Endothelial cell of umbilical vein (primary cell): ENCODE results near the gene MICALL2. TPM values are rescaled to one million over a fixed set of nuclear protein-coding genes. Genes with fewer than 3 reads are reported as not detected.

Source experiments
- BruUV-seq: library from RNA; stranded (reverse); fragments of 400-500 nt; replicated peaks from 2 replicates; lab custom pipeline; 2021; lab: Mats Ljungman, UMichigan
- CTCF ChIA-PET: fragments of 300-600, 350-600 bp; sonication (Branson Sonifier 250); formaldehyde crosslinking; loops from one replicate; lab custom pipeline; 2021; ENCODE audit warnings: antibody characterized with exemption, inconsistent platforms; lab: Charles Lee
- POLR2A ChIA-PET: fragments of 300-600, 350-600 bp; sonication (Branson Sonifier 250); formaldehyde crosslinking; loops from one replicate; lab custom pipeline; 2021; ENCODE audit warnings: antibody characterized with exemption, inconsistent platforms; lab: Charles Lee
- DNase-seq: peaks from one replicate; pipeline ENCODE4 v3.0.0-alpha.2; 2011; ENCODE audit warnings: low read depth, low spot score
- FAIRE-seq: peaks from 2 replicates; lab custom pipeline; 2011; peaks lifted over from hg19 to GRCh38; lab: Jason Lieb, UNC
- H2AFZ ChIP-seq: 2 replicates; pipeline ENCODE4 v1.6.0; 2012; ENCODE audit warnings: low read depth, low read length, control low read depth, inconsistent platforms
- H3K27ac ChIP-seq: 2 replicates; pipeline ENCODE4 v1.5.1; 2011; ENCODE audit warnings: low read depth, mild to moderate bottlenecking, control low read depth, low read length, moderate library complexity; ENCODE audit not compliant: insufficient read depth
- H3K27me3 ChIP-seq, 2 experiments: 2 replicates each; pipeline versions ENCODE4 v1.6.0 to v1.6.1; 2011; ENCODE audit warnings: low read length in 2 of 2, mixed read lengths in 1 of 2; ENCODE audit not compliant: control insufficient read depth in 2 of 2, insufficient read depth in 2 of 2
- H3K36me3 ChIP-seq, 2 experiments: 2 replicates in 1 of 2; 3 replicates in 1 of 2; pipeline ENCODE4 v1.5.1; 2011; ENCODE audit warnings: low read length in 2 of 2, mild to moderate bottlenecking in 1 of 2, moderate library complexity in 1 of 2; ENCODE audit not compliant: control insufficient read depth in 2 of 2, insufficient read depth in 2 of 2; ENCODE audit errors: extremely low read depth in 1 of 2
- H3K4me1 ChIP-seq: 3 replicates; pipeline ENCODE4 v1.5.1; 2011; ENCODE audit warnings: mild to moderate bottlenecking, low read length; ENCODE audit not compliant: control insufficient read depth, insufficient read depth; ENCODE audit errors: extremely low read depth
- H3K4me2 ChIP-seq: 2 replicates; pipeline ENCODE4 v1.6.1; 2011; ENCODE audit warnings: low read length, control low read depth, mixed read lengths; ENCODE audit not compliant: insufficient read depth
- H3K4me3 ChIP-seq, 3 experiments: fragments of 200-600 bp in 1 of 3; sonication (generic), shearing (Covaris generic) in 1 of 3; replicated peaks in 1 of 3; 2 replicates each; pipeline ENCODE4 v1.5.1; 2011 to 2016; ENCODE audit warnings: control low read depth in 3 of 3, low read length in 3 of 3, mild to moderate bottlenecking in 2 of 3, inconsistent platforms in 1 of 3, low read depth in 1 of 3, moderate library complexity in 1 of 3; ENCODE audit not compliant: insufficient read depth in 1 of 3
- H3K79me2 ChIP-seq: 2 replicates; pipeline ENCODE4 v1.6.0; 2012; ENCODE audit warnings: low read length, inconsistent platforms; ENCODE audit not compliant: control insufficient read depth, insufficient read depth
- H3K9ac ChIP-seq: replicated peaks from 2 replicates; pipeline ENCODE3; 2011; ENCODE audit warnings: low read length, control low read depth; ENCODE audit not compliant: insufficient read depth; ENCODE audit errors: extremely low read depth
- H3K9me1 ChIP-seq: replicated peaks from 3 replicates; pipeline ENCODE4 v1.6.0; 2011; ENCODE audit warnings: mild to moderate bottlenecking, low read length; ENCODE audit not compliant: control insufficient read depth, insufficient read depth; ENCODE audit errors: extremely low read depth
- H3K9me3 ChIP-seq: replicated peaks from 2 replicates; pipeline ENCODE4 v1.5.1; 2012; ENCODE audit warnings: low read length, inconsistent platforms; ENCODE audit not compliant: control insufficient read depth, insufficient read depth
- H4K20me1 ChIP-seq: replicated peaks from 2 replicates; pipeline ENCODE3; 2011; ENCODE audit warnings: mild to moderate bottlenecking, low read length; ENCODE audit not compliant: control insufficient read depth, insufficient read depth; ENCODE audit errors: extremely low read depth
- CTCF ChIP-seq, 2 donors: IDR thresholded peaks; 1 replicate in 1 of 2; 2 replicates in 1 of 2; pipeline ENCODE4 v1.5.1; 2011; ENCODE audit warnings: low read length in 2 of 2, mild to moderate bottlenecking in 2 of 2, moderate library complexity in 2 of 2, control low read depth in 1 of 2, inconsistent platforms in 1 of 2, low read depth in 1 of 2; ENCODE audit not compliant: insufficient read depth in 1 of 2; ENCODE audit errors: extremely low read depth in 1 of 2
- EZH2 ChIP-seq: IDR thresholded peaks from 2 replicates; pipeline ENCODE4 v1.6.1; 2012; ENCODE audit warnings: borderline replicate concordance, low read depth, mild to moderate bottlenecking, moderate library complexity, low read length, inconsistent platforms; ENCODE audit not compliant: severe bottlenecking
- FOS ChIP-seq: IDR thresholded peaks from 2 replicates; pipeline ENCODE4 v1.6.1; 2011; ENCODE audit warnings: mild to moderate bottlenecking, low read length, moderate library complexity, borderline replicate concordance; ENCODE audit not compliant: insufficient read depth
- GATA2 ChIP-seq: IDR thresholded peaks from 2 replicates; pipeline ENCODE4 v1.7.0; 2011; ENCODE audit warnings: low read depth, mild to moderate bottlenecking, moderate library complexity, mixed read lengths, low read length; ENCODE audit not compliant: insufficient read length, insufficient read depth
- JUN ChIP-seq: IDR thresholded peaks from 2 replicates; pipeline ENCODE4 v1.6.1; 2011; ENCODE audit warnings: borderline replicate concordance, low read depth; ENCODE audit not compliant: insufficient read length, insufficient read depth
- MAX ChIP-seq: IDR thresholded peaks from 2 replicates; pipeline ENCODE4 v1.6.1; 2011; ENCODE audit not compliant: insufficient read depth, insufficient read length
- MYC ChIP-seq: IDR thresholded peaks from one replicate; pipeline ENCODE4 v1.6.1; 2011; ENCODE audit warnings: mild to moderate bottlenecking, low read depth, low read length
- POLR2A ChIP-seq: IDR thresholded peaks from 2 replicates; pipeline ENCODE4 v1.6.1; 2012; ENCODE audit warnings: low read depth, mild to moderate bottlenecking, control low read depth, low read length
- POLR2AphosphoS5 ChIP-seq: IDR thresholded peaks from 2 replicates; pipeline ENCODE4 v1.6.1; 2012; ENCODE audit warnings: low read depth, mild to moderate bottlenecking, control low read depth, low read length, moderate library complexity; ENCODE audit not compliant: insufficient read depth
- dilution Hi-C: fragments of 300-500 bp; cut with MboI; formaldehyde crosslinking; loops from one replicate; pipeline ENCODE4 v1.15.0; 2019; ENCODE audit warnings: low sequenced_read_pairs; ENCODE audit not compliant: extremely low pct_ligation_motif_present
- intact Hi-C: fragments of 100-400 bp; cut with micrococcal nuclease; formaldehyde crosslinking; loops from one replicate; pipeline ENCODE4 v1.10.0; 2022
- polyA plus RNA-seq, 4 experiments: library from polyadenylated mRNA; depleted of rRNA in 3 of 4; stranded (reverse) in 3 of 4; unstranded in 1 of 4; fragments of >200 nt; gene quantifications; 2 replicates each; pipeline versions ENCODE4 v1.2.1 to v1.2.3, GENCODE V29; 2011 to 2012; ENCODE audit warnings: missing spikeins in 1 of 4
- total RNA-seq: library from RNA; stranded (reverse); gene quantifications from 2 replicates; pipeline ENCODE4 v1.2.3, GENCODE V29; 2021

The MICALL2 gene
- total and polyA plus RNA-seq, 2 donors (not counting 3 experiments of a cell fraction or from before 2014, with no cell fraction given): 29.8 to 46.3 TPM

- H4K20me1 ChIP-seq: no peaks in the 10 kb centered on the region
- no peak for FAIRE-seq
Observed at GRCh38 chr7:1500064-1500807, 41.0 kb upstream of the MICALL2 start.

More at GRCh38 chr7:1500064-1500807, 41.0 kb upstream of the MICALL2 start:
- no peak overlapping the region for H3K9ac ChIP-seq
- intact Hi-C loops: no loop called here
- BruUV-seq: no TSS peak
- H2AFZ ChIP-seq: no peak overlapping the region
- H3K79me2 ChIP-seq: peaks cover 24% of the 10 kb centered on the region
- no peaks in the 10 kb centered on the region for H3K9me3 ChIP-seq
- no peaks in the 10 kb centered on the region for H3K27me3 ChIP-seq
- CTCF ChIA-PET: no interaction called here
- no peak overlapping the region for H3K4me2 ChIP-seq
- no peaks in the 10 kb centered on the region for H3K9me1 ChIP-seq
- H3K4me1 ChIP-seq: peaks cover 5% of the 10 kb centered on the region
- H3K36me3 ChIP-seq: peaks cover 0 to 39% of the 10 kb centered on the region in 2 experiments
- dilution Hi-C loops: no loop called here
- H3K4me3 ChIP-seq: no peak overlapping the region
- no peak for TF ChIP-seq MAX
- TF ChIP-seq POLR2A: no peak
- TF ChIP-seq JUN: no peak
- TF ChIP-seq POLR2AphosphoS5: no peak
- no peak for TF ChIP-seq MYC
- no peak for TF ChIP-seq FOS
- TF ChIP-seq CTCF (IDR thresholded peaks at IDR 0.05; ENCODE audit: extremely low read depth in 1 of 2, insufficient read depth in 1 of 2, low read depth in 1 of 2, low read length in 2 of 2): no peak
- no peak for TF ChIP-seq GATA2
- TF ChIP-seq EZH2: no peak
- no peak overlapping the region for H3K27ac ChIP-seq
- POLR2A ChIA-PET: no interaction called here
- DNase-seq: no peak
